Liver (tissue), 3 donors: Measurements from ENCODE around the gene ABCA9.
A peak's percentile ranks its signal among the peaks of the same experiment; 100 is the strongest.

Source experiments
- EGR1 ChIP-seq, 2 donors: IDR thresholded peaks; 2 replicates each; pipeline ENCODE4 v1.6.1; 2016 to 2018; ENCODE audit warnings: antibody characterized with exemption in 2 of 2, low read depth in 2 of 2
- FOXA1 ChIP-seq: IDR thresholded peaks from 2 replicates; pipeline ENCODE4 v1.6.1; 2016; ENCODE audit warnings: antibody characterized with exemption
- GABPA ChIP-seq, 2 donors: IDR thresholded peaks in 1 of 2; conservative IDR thresholded peaks in 1 of 2; 2 replicates each; pipeline ENCODE4 v1.6.1; 2016; ENCODE audit warnings: antibody characterized with exemption in 2 of 2, mild to moderate bottlenecking in 1 of 2, moderate library complexity in 1 of 2
- JUND ChIP-seq, 2 donors: IDR thresholded peaks; 2 replicates each; pipeline ENCODE4 v1.6.1; 2016; ENCODE audit warnings: antibody characterized with exemption in 2 of 2
- RAD21 ChIP-seq, 2 donors: IDR thresholded peaks; 2 replicates each; pipeline ENCODE4 v1.6.1; 2016; ENCODE audit warnings: antibody characterized with exemption in 2 of 2, mild to moderate bottlenecking in 2 of 2
- SP1 ChIP-seq: IDR thresholded peaks from 2 replicates; pipeline ENCODE4 v1.6.1; 2018; ENCODE audit warnings: antibody characterized with exemption, mild to moderate bottlenecking
- TAF1 ChIP-seq: conservative IDR thresholded peaks from 2 replicates; pipeline ENCODE4 v1.6.1; 2016; ENCODE audit warnings: antibody characterized with exemption, mild to moderate bottlenecking
- YY1 ChIP-seq: IDR thresholded peaks from 2 replicates; pipeline ENCODE4 v1.6.1; 2016; ENCODE audit warnings: antibody characterized with exemption, mild to moderate bottlenecking
- TF ChIP-seq, protein P1 (sequence below): IDR thresholded peaks from 2 replicates; pipeline ENCODE4 v1.6.1; 2016; ENCODE audit warnings: antibody characterized with exemption
- TF ChIP-seq, protein P2 (sequence below): fragments of 150-350 bp; IDR thresholded peaks from 2 replicates; pipeline ENCODE4 v1.5.1; 2017; ENCODE audit warnings: improper control_type of control experiment, low read depth, low read length; ENCODE audit not compliant: missing input control
- TF ChIP-seq, protein P3 (sequence below): IDR thresholded peaks from 2 replicates; pipeline ENCODE4 v1.6.1; 2016; ENCODE audit warnings: antibody characterized with exemption
- TF ChIP-seq, protein P4 (sequence below): IDR thresholded peaks from 2 replicates; pipeline ENCODE4 v1.6.1; 2016; ENCODE audit warnings: antibody characterized with exemption, mild to moderate bottlenecking
- donor health status: healthy.
- donor health status: healthy.

DNA sequence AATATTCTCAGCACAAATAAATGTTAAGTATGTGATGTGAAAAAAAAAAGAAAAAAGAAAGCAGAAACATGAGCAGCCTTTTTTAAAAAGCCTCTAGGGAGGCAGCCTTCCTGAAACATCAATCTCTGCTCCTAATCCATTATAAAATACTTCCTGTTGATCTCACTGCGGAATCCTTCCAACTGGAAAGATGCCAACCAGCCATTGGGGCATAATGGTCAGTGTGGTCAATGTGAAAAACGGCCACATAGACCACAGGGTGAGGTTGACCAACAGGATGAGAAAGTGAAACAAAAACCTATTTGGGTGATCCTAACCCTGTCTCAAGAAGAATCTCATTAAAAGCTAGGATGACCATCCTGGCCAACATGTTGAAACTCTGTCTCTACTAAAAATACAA, 79.4 kb downstream of the ABCA9 start:
- TF ChIP-seq FOXA1 (no peak), EGR1 (IDR thresholded peaks at IDR 0.05; ENCODE audit: low read depth in 2 of 2) (no peak), YY1 (no peak), TAF1 (no peak), JUND (IDR thresholded peaks at IDR 0.05) (no peak), RAD21 (IDR thresholded peaks at IDR 0.05) (peak; percentile 33 to 41), GABPA (IDR thresholded peaks at IDR 0.05 in 1 of 2, conservative IDR thresholded peaks at IDR 0.05 in 1 of 2) (no peak), SP1 (peak; percentile 25)
- TF ChIP-seq, protein P1, sequence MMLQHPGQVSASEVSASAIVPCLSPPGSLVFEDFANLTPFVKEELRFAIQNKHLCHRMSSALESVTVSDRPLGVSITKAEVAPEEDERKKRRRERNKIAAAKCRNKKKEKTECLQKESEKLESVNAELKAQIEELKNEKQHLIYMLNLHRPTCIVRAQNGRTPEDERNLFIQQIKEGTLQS: no peak
- TF ChIP-seq, protein P2, sequence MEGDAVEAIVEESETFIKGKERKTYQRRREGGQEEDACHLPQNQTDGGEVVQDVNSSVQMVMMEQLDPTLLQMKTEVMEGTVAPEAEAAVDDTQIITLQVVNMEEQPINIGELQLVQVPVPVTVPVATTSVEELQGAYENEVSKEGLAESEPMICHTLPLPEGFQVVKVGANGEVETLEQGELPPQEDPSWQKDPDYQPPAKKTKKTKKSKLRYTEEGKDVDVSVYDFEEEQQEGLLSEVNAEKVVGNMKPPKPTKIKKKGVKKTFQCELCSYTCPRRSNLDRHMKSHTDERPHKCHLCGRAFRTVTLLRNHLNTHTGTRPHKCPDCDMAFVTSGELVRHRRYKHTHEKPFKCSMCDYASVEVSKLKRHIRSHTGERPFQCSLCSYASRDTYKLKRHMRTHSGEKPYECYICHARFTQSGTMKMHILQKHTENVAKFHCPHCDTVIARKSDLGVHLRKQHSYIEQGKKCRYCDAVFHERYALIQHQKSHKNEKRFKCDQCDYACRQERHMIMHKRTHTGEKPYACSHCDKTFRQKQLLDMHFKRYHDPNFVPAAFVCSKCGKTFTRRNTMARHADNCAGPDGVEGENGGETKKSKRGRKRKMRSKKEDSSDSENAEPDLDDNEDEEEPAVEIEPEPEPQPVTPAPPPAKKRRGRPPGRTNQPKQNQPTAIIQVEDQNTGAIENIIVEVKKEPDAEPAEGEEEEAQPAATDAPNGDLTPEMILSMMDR: no peak
- TF ChIP-seq, protein P3, sequence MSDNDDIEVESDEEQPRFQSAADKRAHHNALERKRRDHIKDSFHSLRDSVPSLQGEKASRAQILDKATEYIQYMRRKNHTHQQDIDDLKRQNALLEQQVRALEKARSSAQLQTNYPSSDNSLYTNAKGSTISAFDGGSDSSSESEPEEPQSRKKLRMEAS: no peak
- TF ChIP-seq, protein P4, sequence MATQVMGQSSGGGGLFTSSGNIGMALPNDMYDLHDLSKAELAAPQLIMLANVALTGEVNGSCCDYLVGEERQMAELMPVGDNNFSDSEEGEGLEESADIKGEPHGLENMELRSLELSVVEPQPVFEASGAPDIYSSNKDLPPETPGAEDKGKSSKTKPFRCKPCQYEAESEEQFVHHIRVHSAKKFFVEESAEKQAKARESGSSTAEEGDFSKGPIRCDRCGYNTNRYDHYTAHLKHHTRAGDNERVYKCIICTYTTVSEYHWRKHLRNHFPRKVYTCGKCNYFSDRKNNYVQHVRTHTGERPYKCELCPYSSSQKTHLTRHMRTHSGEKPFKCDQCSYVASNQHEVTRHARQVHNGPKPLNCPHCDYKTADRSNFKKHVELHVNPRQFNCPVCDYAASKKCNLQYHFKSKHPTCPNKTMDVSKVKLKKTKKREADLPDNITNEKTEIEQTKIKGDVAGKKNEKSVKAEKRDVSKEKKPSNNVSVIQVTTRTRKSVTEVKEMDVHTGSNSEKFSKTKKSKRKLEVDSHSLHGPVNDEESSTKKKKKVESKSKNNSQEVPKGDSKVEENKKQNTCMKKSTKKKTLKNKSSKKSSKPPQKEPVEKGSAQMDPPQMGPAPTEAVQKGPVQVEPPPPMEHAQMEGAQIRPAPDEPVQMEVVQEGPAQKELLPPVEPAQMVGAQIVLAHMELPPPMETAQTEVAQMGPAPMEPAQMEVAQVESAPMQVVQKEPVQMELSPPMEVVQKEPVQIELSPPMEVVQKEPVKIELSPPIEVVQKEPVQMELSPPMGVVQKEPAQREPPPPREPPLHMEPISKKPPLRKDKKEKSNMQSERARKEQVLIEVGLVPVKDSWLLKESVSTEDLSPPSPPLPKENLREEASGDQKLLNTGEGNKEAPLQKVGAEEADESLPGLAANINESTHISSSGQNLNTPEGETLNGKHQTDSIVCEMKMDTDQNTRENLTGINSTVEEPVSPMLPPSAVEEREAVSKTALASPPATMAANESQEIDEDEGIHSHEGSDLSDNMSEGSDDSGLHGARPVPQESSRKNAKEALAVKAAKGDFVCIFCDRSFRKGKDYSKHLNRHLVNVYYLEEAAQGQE: no peak
